Activated naive CD4-positive, alpha-beta T cell treated with anti-CD3 and anti-CD28 coated beads, Interleukin-2, amount 50 U/mL, for 24 hours (primary cell): ENCODE results near the gene USP33.
"Not testable (repeated sequence)": the region's sequence is repeated elsewhere in the genome, so short reads cannot be mapped to it uniquely, and the experiment has no call there.

Experiments
- H3K27ac Mint-ChIP-seq: one replicate; pipeline ENCODE4 v1.8.0; 2021; ENCODE audit warnings: mild to moderate bottlenecking, mixed read lengths
- H3K27me3 Mint-ChIP-seq: one replicate; pipeline ENCODE4 v1.8.0; 2021; ENCODE audit warnings: mixed read lengths
- H3K36me3 Mint-ChIP-seq: one replicate; pipeline ENCODE4 v1.8.0; 2021; ENCODE audit warnings: mixed read lengths
- H3K4me1 Mint-ChIP-seq: one replicate; pipeline ENCODE4 v1.8.0; 2021; ENCODE audit warnings: mixed read lengths
- H3K4me3 Mint-ChIP-seq: one replicate; pipeline ENCODE4 v1.8.0; 2021; ENCODE audit warnings: mild to moderate bottlenecking, mixed read lengths
- H3K9me3 Mint-ChIP-seq: one replicate; pipeline ENCODE4 v1.8.0; 2021; ENCODE audit warnings: mixed read lengths

Gene USP33

GRCh38 chr1:77757066-77757584, 2.5 kb downstream of the USP33 start:
- Mint-ChIP-seq H3K36me3 (no peaks in the 10 kb centered on the region), H3K27ac (peak overlapping the region; percentile 84), H3K4me1 (peaks cover 64% of the 10 kb centered on the region), H3K27me3 (no peaks in the 10 kb centered on the region), H3K4me3 (peak overlapping the region; percentile 40), H3K9me3 (no peaks in the 10 kb centered on the region)

DNA sequence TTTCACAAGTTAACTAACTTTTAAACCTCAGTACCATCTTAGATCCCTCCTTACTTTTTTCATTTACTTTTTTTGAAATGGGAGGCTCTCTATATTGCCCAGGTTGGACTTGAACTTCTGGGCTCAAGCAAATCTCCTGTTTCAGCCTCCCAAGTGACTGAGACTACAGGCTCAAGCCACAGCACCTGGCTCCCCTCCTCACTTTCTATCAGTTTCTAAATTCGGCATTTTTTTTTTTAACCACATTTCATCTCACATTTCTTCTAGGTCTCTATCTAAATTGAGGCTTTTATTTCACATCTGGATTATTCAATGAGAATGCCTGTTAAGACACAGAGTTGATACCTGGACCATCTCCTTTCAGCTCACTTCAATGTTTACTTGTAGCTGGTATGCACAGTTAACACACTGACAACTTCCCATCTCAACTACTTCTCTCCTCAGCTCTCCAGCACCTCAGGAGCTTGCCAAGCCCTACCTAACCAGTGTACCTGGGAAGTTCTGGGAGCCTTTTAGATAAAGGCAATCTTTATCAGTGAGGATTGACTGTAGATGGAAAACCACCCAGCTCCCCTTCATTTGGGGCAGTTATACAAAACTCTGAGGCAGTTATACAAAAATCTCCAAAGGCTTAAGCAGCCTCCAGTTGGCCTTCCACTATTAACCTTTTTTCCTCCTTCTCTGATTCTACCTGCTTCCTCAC, 3.4 kb downstream of the USP33 start:
- Mint-ChIP-seq H3K27me3 (no peaks in the 10 kb centered on the region), H3K36me3 (no peaks in the 10 kb centered on the region), H3K27ac (peak overlapping the region; percentile 84), H3K9me3 (no peaks in the 10 kb centered on the region), H3K4me3 (peak overlapping the region; percentile 64), H3K4me1 (peaks cover 62% of the 10 kb centered on the region)

DNA sequence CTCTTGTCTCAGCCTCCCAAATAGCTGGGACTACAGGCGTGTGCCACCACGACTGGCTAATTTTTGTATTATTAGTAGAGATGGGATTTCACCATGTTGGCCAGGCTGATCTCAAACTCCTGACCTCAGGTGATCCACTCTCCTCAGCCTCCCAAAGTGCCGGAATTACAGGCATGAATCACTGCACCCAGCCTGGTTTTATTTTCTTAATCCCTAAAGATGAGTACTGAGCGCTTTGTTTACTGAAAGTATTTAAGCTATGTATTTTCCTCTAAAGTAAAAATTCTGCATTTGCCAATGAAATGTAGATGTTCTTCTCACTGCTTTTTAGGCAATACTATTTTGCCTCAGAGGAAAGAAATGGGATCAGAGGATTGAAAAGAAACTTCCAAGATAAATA, 10.2 kb downstream of the USP33 start:
- H3K9me3 Mint-ChIP-seq, H3K36me3 Mint-ChIP-seq, H3K27me3 Mint-ChIP-seq, H3K4me3 Mint-ChIP-seq: not testable (repeated sequence)
- peaks cover 79% of the 10 kb centered on the region for H3K4me1 Mint-ChIP-seq
- H3K27ac Mint-ChIP-seq, result peak overlapping the region; percentile 23

DNA sequence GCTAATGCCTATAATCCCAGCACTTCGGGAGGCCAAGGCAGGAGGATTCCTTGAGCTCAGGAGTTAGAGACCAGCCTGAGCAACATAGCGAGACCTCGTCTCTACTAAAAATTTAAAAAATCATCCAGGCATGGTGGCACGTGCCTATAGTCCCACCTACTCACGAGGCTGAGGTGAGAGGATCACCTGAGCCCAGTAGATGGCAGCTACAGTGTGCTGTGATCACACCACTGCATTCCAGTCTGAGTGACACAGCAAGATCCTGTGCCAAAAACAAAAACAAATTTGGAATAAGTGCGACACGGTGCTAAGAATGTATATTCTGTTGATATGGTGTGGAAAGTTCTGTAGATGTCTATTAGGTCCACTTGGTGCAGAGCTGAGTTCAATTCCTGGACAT, 15.1 kb downstream of the USP33 start:
- Mint-ChIP-seq H3K36me3 (peaks cover 8% of the 10 kb centered on the region), H3K27me3 (no peaks in the 10 kb centered on the region), H3K9me3 (no peaks in the 10 kb centered on the region), H3K4me1 (peaks cover 66% of the 10 kb centered on the region), H3K4me3 (no peak overlapping the region), H3K27ac (no peak overlapping the region)

DNA sequence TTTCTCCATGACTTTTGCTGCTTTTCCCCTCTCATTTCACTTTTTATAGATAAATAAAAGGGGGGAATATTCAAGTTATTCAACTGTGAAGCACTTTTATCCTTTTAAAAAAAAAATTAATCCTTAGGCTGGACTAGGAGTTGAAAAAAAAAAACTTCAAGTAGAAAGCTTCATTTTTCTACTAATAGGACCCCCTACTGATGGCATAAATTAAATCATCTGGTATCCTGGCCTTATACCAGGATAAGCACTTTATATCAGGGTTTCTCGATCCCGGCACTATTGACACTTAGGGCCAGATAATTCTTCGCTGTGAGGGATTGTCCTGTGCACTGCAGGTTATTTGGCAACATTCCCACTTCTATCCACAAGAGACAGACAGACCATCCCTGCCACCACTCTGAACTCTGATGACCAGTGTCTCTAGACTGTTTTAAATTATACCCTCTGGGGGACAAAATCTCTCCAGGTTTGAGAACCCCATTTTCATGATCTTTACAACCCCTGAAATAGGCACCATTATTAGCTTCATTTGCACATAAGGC, 17.6 kb downstream of the USP33 start:
- no peaks in the 10 kb centered on the region for H3K9me3 Mint-ChIP-seq
- peaks cover 45% of the 10 kb centered on the region for H3K4me1 Mint-ChIP-seq
- no peak overlapping the region for H3K27ac Mint-ChIP-seq
- H3K27me3 Mint-ChIP-seq, result no peaks in the 10 kb centered on the region
- H3K4me3 Mint-ChIP-seq, result no peak overlapping the region
- H3K36me3 Mint-ChIP-seq, result peaks cover 9% of the 10 kb centered on the region

GRCh38 chr1:77741316-77741715, 18.3 kb downstream of the USP33 start:
- no peak overlapping the region for H3K27ac Mint-ChIP-seq
- peaks cover 9% of the 10 kb centered on the region for H3K36me3 Mint-ChIP-seq
- H3K4me3 Mint-ChIP-seq, result no peak overlapping the region
- H3K4me1 Mint-ChIP-seq, result peaks cover 37% of the 10 kb centered on the region
- H3K9me3 Mint-ChIP-seq, result no peaks in the 10 kb centered on the region
- H3K27me3 Mint-ChIP-seq, result no peaks in the 10 kb centered on the region

DNA sequence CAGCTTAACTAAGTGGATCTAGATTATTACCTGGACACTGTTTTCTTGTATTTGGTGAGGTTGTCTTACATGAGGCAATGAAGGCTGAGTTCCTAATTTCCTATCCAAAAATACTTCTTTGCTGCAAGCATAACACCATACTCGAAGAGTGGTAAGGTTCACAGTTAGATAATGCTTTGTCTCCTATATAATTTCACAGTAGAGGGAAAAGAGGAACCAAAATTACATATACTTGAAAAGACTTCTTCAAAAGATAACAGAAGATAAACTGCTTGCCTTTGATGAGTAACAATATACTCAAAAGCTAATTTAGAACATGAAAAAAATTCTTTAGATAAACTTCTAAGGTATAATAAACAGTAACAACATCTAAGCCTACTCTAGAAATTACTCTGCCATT, 20.4 kb downstream of the USP33 start:
- Mint-ChIP-seq H3K4me1 (peaks cover 16% of the 10 kb centered on the region), H3K36me3 (peaks cover 8% of the 10 kb centered on the region), H3K9me3 (no peaks in the 10 kb centered on the region), H3K27me3 (no peaks in the 10 kb centered on the region), H3K4me3 (no peak overlapping the region), H3K27ac (peak overlapping the region; percentile 2)

GRCh38 chr1:77732090-77732489, 27.6 kb downstream of the USP33 start:
- no peaks in the 10 kb centered on the region for H3K4me1 Mint-ChIP-seq
- H3K36me3 Mint-ChIP-seq, result peaks cover 6% of the 10 kb centered on the region
- H3K27ac Mint-ChIP-seq, result peak overlapping the region; percentile 47
- no peaks in the 10 kb centered on the region for H3K27me3 Mint-ChIP-seq
- no peak overlapping the region for H3K4me3 Mint-ChIP-seq
- H3K9me3 Mint-ChIP-seq, result no peaks in the 10 kb centered on the region

DNA sequence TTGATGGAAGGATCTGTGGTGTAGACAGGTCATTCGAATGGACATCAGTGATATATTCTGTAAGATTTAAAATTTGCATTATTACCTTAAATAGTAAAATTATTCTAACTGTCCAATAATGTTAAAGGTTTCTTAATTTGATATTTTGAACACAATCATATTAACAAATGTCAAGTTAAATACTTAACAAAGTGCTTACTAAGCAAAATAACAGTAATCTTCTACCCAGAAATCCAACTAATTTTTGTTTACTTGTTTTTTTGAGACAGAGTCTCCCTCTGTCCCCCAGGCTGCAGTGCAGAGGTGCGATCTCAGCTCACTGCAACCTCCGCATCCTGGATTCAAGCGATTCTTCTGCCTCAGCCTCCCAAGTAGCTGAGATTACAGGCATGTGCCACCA, 33.9 kb downstream of the USP33 start:
- H3K27me3 Mint-ChIP-seq, result no peaks in the 10 kb centered on the region
- peaks cover 12% of the 10 kb centered on the region for H3K36me3 Mint-ChIP-seq
- no peaks in the 10 kb centered on the region for H3K9me3 Mint-ChIP-seq
- H3K4me3 Mint-ChIP-seq, result no peak overlapping the region
- H3K4me1 Mint-ChIP-seq, result no peaks in the 10 kb centered on the region
- no peak overlapping the region for H3K27ac Mint-ChIP-seq

- H3K9me3 Mint-ChIP-seq, result no peaks in the 10 kb centered on the region
- H3K27me3 Mint-ChIP-seq, result no peaks in the 10 kb centered on the region
- H3K4me1 Mint-ChIP-seq, result no peaks in the 10 kb centered on the region
- no peak overlapping the region for H3K4me3 Mint-ChIP-seq
- H3K36me3 Mint-ChIP-seq, result peaks cover 14% of the 10 kb centered on the region
- no peak overlapping the region for H3K27ac Mint-ChIP-seq
These were observed 41.5 kb downstream of the USP33 start for GRCh38 chr1:77718181-77718580.

DNA sequence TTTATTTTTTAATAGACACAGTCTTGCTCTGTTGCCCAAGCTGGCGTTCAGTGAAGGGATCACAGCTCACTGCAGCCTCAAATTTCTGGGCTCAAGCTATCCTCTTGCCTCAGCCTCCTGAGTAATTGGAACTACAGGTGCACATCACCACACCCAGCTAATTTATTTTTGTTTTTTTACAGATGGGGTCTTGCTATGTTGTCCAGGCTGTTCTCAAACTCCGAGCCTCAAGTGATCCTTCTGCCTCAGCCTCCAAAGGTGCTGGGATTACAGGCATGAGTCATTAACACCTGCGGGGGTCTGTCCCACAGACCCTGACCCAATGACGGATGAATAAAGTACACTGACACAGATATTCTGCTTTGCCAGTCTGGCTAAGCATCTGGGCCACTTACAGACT, 43.6 kb downstream of the USP33 start:
- no peaks in the 10 kb centered on the region for H3K4me1 Mint-ChIP-seq
- H3K9me3 Mint-ChIP-seq, result no peaks in the 10 kb centered on the region
- H3K27me3 Mint-ChIP-seq, result no peaks in the 10 kb centered on the region
- peaks cover 12% of the 10 kb centered on the region for H3K36me3 Mint-ChIP-seq
- H3K27ac Mint-ChIP-seq, result no peak overlapping the region
- H3K4me3 Mint-ChIP-seq, result no peak overlapping the region

DNA sequence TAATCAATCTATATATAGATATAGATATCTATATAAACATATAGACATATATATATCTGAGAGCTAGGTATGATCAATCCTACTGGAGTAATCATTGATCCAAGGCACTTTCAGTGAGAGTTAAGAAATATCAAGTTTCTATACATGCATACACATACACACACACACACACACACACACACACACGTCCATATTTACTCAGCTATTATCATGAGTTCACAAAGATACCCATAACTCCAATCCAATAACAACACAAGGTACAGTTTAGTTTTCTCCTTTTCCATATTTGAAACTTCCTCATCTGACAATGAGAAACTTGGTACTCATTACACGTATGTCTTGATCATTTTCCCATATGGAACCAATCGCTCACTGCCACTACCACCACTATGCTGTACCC, 49.9 kb downstream of the USP33 start:
- Mint-ChIP-seq H3K4me1 (no peaks in the 10 kb centered on the region), H3K27ac (no peak overlapping the region), H3K4me3 (no peak overlapping the region), H3K9me3 (no peaks in the 10 kb centered on the region), H3K36me3 (peaks cover 13% of the 10 kb centered on the region), H3K27me3 (no peaks in the 10 kb centered on the region)

DNA sequence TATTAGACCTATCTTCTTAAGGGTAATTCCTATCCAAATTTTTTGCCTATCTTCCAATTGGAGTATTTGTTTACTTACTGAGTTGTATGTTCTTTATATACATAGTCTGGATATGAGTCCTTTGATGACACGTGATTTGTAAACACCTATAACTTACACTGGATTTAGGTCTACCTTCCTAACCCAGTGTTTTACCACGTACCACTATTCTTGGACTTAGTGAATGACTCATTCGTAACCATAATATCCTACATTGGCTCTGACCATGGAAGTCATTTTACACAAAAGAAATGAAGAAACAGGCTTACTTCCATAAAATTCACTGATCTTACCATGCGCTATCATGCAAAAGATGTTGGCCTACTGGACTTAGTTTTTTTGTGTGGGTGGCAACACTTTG, 53.3 kb downstream of the USP33 start:
- no peaks in the 10 kb centered on the region for H3K9me3 Mint-ChIP-seq
- no peaks in the 10 kb centered on the region for H3K4me1 Mint-ChIP-seq
- H3K36me3 Mint-ChIP-seq, result peaks cover 9% of the 10 kb centered on the region
- no peak overlapping the region for H3K4me3 Mint-ChIP-seq
- H3K27me3 Mint-ChIP-seq, result no peaks in the 10 kb centered on the region
- H3K27ac Mint-ChIP-seq, result no peak overlapping the region

- Mint-ChIP-seq H3K4me1 (no peaks in the 10 kb centered on the region), H3K36me3 (peaks cover 5% of the 10 kb centered on the region), H3K4me3 (no peak overlapping the region), H3K27me3 (no peaks in the 10 kb centered on the region), H3K27ac (no peak overlapping the region), H3K9me3 (no peaks in the 10 kb centered on the region)
These were observed 54.9 kb downstream of the USP33 start for GRCh38 chr1:77704736-77705135.

- H3K4me1 Mint-ChIP-seq, H3K27me3 Mint-ChIP-seq, H3K27ac Mint-ChIP-seq, H3K4me3 Mint-ChIP-seq, H3K36me3 Mint-ChIP-seq, H3K9me3 Mint-ChIP-seq: not testable (repeated sequence)
These were observed 60.0 kb downstream of the USP33 start for GRCh38 chr1:77699673-77700072.

GRCh38 chr1:77697441-77697840, 62.2 kb downstream of the USP33 start:
- peak overlapping the region; percentile 76 for H3K27ac Mint-ChIP-seq
- H3K4me1 Mint-ChIP-seq, result no peaks in the 10 kb centered on the region
- no peaks in the 10 kb centered on the region for H3K9me3 Mint-ChIP-seq
- no peaks in the 10 kb centered on the region for H3K27me3 Mint-ChIP-seq
- H3K4me3 Mint-ChIP-seq, result no peak overlapping the region
- H3K36me3 Mint-ChIP-seq, result peaks cover 9% of the 10 kb centered on the region

DNA sequence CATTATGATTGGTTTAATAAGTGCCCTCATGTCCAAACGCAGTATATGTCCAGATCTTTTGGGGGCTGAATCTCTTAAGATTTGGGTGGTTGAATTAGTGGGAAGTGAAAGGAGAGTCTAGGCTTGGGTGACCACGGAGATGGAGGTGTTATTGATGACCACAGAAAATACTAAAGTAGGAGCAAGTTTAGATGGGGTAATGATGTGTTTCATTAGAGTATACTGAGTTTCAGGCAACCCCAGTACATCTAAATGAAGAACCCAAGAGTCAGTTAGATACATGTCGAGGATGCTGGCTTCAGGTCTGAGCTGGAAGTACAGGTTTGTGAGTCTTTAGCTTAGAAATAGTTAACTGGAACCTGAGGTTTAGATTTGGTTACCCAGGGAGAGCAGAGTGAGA, 70.7 kb downstream of the USP33 start:
- no peak overlapping the region for H3K4me3 Mint-ChIP-seq
- no peak overlapping the region for H3K27ac Mint-ChIP-seq
- H3K9me3 Mint-ChIP-seq, result no peaks in the 10 kb centered on the region
- peaks cover 10% of the 10 kb centered on the region for H3K36me3 Mint-ChIP-seq
- H3K27me3 Mint-ChIP-seq, result no peaks in the 10 kb centered on the region
- H3K4me1 Mint-ChIP-seq, result peaks cover 10% of the 10 kb centered on the region
